Glutamatergic neuron (in vitro differentiated cells): ENCODE results near the gene PTPRC. TPM values are rescaled to one million over a fixed set of nuclear protein-coding genes. Genes with fewer than 3 reads are reported as not detected.

Experiments
- DNase-seq: peaks from one replicate; pipeline ENCODE4 v3.0.0; 2022
- H3K27ac Mint-ChIP-seq: one replicate; pipeline ENCODE4 v1.8.0; 2020; ENCODE audit warnings: mild to moderate bottlenecking, mixed read lengths, inconsistent platforms; ENCODE audit not compliant: unreplicated experiment
- H3K27me3 Mint-ChIP-seq: one replicate; pipeline ENCODE4 v1.8.0; 2020; ENCODE audit warnings: mild to moderate bottlenecking, moderate library complexity, mixed read lengths, inconsistent platforms; ENCODE audit not compliant: unreplicated experiment
- H3K36me3 Mint-ChIP-seq: one replicate; pipeline ENCODE4 v1.8.0; 2020; ENCODE audit warnings: mild to moderate bottlenecking, mixed read lengths, inconsistent platforms; ENCODE audit not compliant: unreplicated experiment
- H3K4me1 Mint-ChIP-seq: one replicate; pipeline ENCODE4 v1.8.0; 2020; ENCODE audit warnings: mild to moderate bottlenecking, low read depth, mixed read lengths, inconsistent platforms; ENCODE audit not compliant: unreplicated experiment
- H3K4me3 Mint-ChIP-seq: one replicate; pipeline ENCODE4 v1.8.0; 2020; ENCODE audit warnings: mild to moderate bottlenecking, mixed read lengths, inconsistent platforms; ENCODE audit not compliant: unreplicated experiment
- H3K9me3 Mint-ChIP-seq: one replicate; pipeline ENCODE4 v1.8.0; 2020; ENCODE audit warnings: mild to moderate bottlenecking, moderate library complexity, mixed read lengths, inconsistent platforms; ENCODE audit not compliant: unreplicated experiment
- CTCF ChIP-seq: fragments of 200-600 bp; sonication (generic); IDR thresholded peaks from one replicate; pipeline ENCODE4 v1.5.0; 2021; ENCODE audit not compliant: partially characterized antibody, unreplicated experiment
- total RNA-seq: library from RNA; stranded (reverse); fragmentation: NEBNext Ultra II Directional; extraction: Animal tissue kit (Norgen Biotek cat#: 25700); gene quantifications from one replicate; pipeline ENCODE4 v1.2.1, GENCODE V29; 2021; ENCODE audit not compliant: unreplicated experiment

The PTPRC gene
- total RNA-seq, 1 donor from 2014 or later: not detected

DNA sequence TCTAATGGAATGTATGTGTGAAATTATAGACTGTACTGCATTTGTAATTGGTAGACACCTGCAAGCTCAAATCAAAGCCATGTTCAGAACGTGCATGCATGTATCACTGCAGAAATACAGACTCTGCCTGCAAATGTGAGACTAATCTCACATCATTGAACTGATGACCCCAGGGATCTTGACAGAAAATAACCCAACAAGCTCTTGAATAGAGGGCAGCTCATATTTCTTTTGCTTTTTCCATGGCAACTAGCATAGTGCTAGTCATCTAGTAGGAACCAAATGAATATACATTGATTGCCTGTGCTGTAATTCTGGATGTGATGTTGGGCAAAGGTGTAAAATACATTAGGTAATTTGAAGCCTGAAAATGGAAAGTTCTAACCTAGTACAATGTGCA is 62.4 kb downstream of the PTPRC start:
- DNase-seq: no peak
- peaks cover 3% of the 10 kb centered on the region for H3K27me3 Mint-ChIP-seq
- H3K9me3 Mint-ChIP-seq: peaks cover 3% of the 10 kb centered on the region
- no peak for TF ChIP-seq CTCF
- H3K27ac Mint-ChIP-seq: no peak overlapping the region
- no peak overlapping the region for H3K4me3 Mint-ChIP-seq
- no peaks in the 10 kb centered on the region for H3K36me3 Mint-ChIP-seq
- peaks cover 3% of the 10 kb centered on the region for H3K4me1 Mint-ChIP-seq

- no peak overlapping the region for H3K4me3 Mint-ChIP-seq
- peaks cover 3% of the 10 kb centered on the region for H3K9me3 Mint-ChIP-seq
- no peak overlapping the region for H3K27ac Mint-ChIP-seq
- DNase-seq: no peak
- H3K36me3 Mint-ChIP-seq: no peaks in the 10 kb centered on the region
- H3K27me3 Mint-ChIP-seq: peaks cover 3% of the 10 kb centered on the region
- no peak for TF ChIP-seq CTCF
- H3K4me1 Mint-ChIP-seq: peaks cover 3% of the 10 kb centered on the region
Observed at GRCh38 chr1:198701766-198702539, 63.1 kb downstream of the PTPRC start.

- TF ChIP-seq CTCF: no peak
- no peaks in the 10 kb centered on the region for H3K27me3 Mint-ChIP-seq
- no peak for DNase-seq
- no peaks in the 10 kb centered on the region for H3K9me3 Mint-ChIP-seq
- no peak overlapping the region for H3K27ac Mint-ChIP-seq
- H3K36me3 Mint-ChIP-seq: no peaks in the 10 kb centered on the region
- H3K4me3 Mint-ChIP-seq: no peak overlapping the region
- peaks cover 2% of the 10 kb centered on the region for H3K4me1 Mint-ChIP-seq
Observed at GRCh38 chr1:198708761-198709525, 70.1 kb downstream of the PTPRC start.

GRCh38 chr1:198711837-198712236 is 73.0 kb downstream of the PTPRC start:
- DNase-seq: no peak
- no peak for TF ChIP-seq CTCF
- no peaks in the 10 kb centered on the region for H3K27me3 Mint-ChIP-seq
- H3K27ac Mint-ChIP-seq: no peak overlapping the region
- H3K9me3 Mint-ChIP-seq: peaks cover 2% of the 10 kb centered on the region
- H3K4me1 Mint-ChIP-seq: peaks cover 2% of the 10 kb centered on the region
- no peaks in the 10 kb centered on the region for H3K36me3 Mint-ChIP-seq
- no peak overlapping the region for H3K4me3 Mint-ChIP-seq

- no peak for TF ChIP-seq CTCF
- no peaks in the 10 kb centered on the region for H3K27me3 Mint-ChIP-seq
- no peak overlapping the region for H3K27ac Mint-ChIP-seq
- no peak for DNase-seq
- H3K4me1 Mint-ChIP-seq: peaks cover 2% of the 10 kb centered on the region
- H3K9me3 Mint-ChIP-seq: peaks cover 2% of the 10 kb centered on the region
- no peaks in the 10 kb centered on the region for H3K36me3 Mint-ChIP-seq
- H3K4me3 Mint-ChIP-seq: no peak overlapping the region
Observed at GRCh38 chr1:198713081-198713480, 74.2 kb downstream of the PTPRC start.
